GM23248 (cell line): Measurements from ENCODE around the gene ARL4C.

Experiments used
- EZH2 ChIP-seq: fragments of 200-600 bp; sonication (generic); IDR thresholded peaks from 2 replicates; pipeline ENCODE4 v1.6.1; 2018; ENCODE audit warnings: antibody characterized with exemption, mild to moderate bottlenecking; ENCODE audit not compliant: insufficient read depth, poor library complexity, severe bottlenecking
- EZH2phosphoT487 ChIP-seq: fragments of 200-600 bp; sonication (generic); IDR thresholded peaks from 2 replicates; pipeline ENCODE4 v1.6.1; 2018; ENCODE audit warnings: antibody characterized with exemption, moderate library complexity, mild to moderate bottlenecking, low read depth; ENCODE audit not compliant: insufficient read depth

DNA sequence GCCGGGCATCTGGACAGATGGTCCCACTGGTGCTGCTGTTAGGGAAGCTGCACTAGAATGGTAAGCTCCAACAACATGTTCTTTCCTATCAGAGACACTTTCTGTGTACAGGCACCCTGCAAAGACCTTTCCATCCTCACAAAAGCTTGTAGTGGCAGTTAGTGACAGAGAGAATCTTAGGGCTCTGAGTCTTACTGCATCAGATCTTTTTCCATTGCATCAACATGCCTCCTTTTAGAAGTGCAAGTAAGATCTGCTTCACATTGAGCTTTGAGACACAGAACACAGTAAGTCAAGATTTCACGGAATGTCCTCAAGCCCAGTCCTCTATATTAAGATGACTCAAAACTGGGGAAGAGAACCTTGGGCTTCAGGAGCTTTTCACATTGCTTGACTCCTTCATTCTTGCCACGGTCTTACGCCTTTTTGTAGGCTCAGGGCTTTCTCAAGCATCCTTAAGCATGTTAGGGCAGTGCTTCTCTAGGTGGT lies 52.6 kb downstream of the ARL4C start:
- no peak for TF ChIP-seq EZH2
- no peak for TF ChIP-seq EZH2phosphoT487
